ENCODE data around the gene AUNIP.

The AUNIP gene

DNA sequence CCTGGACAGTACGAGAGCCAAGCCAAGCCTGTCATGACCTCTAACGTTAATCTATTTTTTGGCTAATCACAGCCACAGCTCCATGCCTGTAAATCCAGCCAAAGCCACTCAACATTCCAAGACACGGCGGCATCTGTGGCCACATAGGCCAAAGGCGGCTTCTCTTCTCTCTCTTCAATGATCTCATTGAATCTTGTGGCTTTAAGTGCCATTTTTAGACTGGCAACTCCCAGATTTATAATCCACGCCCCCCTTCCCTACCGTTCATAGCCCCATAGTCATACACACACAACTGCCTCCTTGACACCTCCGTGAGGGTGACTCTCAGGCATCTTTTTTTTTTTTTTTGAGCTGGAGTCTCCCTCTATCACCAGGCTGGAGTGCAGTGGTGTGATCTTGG, 64.9 kb downstream of the AUNIP start:
- DNase-seq (ENCODE audit: low read depth) = no peak

DNA sequence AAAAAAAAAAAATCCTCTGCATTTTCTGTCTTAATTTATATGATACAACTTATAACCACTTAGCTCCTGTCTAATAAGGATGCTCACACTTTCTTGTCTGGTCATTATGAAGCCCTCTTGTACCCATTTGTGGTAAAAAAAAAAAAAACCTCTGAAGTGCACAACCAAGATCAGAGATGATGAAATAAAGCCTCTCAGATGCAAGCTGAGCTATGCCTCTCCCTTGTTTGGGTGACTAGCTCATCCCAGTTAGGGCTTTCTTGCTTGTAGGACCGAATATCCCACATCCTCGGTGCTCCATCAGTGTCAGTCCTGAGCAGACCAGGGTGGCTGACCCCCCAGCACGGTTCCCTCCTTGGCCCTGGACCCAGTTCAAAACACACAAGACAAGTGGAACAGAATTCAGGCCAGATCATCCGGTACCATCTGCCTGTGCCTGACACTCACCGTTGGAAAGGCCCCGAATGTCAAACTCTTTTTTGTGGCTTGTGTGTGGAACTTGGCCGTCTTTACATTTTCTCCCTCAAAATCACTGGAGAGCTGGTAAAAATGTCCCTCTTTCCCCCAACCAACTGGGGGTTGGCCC, 65.6 kb downstream of the AUNIP start:
- DNase-seq (ENCODE audit: low read depth) = no peak

DNA sequence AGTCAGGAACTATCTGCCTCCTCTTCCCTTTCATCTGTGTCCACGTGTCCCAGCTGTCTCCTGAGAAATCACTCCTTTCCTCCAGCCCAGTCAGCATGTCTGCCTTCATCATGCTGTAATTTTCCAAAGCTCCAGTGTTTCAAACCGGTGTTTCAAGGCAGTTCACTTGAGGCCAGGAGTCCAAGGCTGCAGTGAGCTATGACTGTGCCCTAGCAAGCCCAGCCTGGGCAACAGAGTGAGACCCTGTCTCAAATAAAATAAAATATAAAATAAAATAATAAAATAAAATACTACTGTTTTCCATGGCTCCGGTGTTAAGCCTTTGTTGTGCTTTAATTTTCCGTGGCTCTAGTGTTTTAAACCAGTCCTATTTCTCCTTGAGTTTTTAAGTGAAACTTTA, 67.1 kb downstream of the AUNIP start:
- no peak for DNase-seq (ENCODE audit: low read depth)

DNA sequence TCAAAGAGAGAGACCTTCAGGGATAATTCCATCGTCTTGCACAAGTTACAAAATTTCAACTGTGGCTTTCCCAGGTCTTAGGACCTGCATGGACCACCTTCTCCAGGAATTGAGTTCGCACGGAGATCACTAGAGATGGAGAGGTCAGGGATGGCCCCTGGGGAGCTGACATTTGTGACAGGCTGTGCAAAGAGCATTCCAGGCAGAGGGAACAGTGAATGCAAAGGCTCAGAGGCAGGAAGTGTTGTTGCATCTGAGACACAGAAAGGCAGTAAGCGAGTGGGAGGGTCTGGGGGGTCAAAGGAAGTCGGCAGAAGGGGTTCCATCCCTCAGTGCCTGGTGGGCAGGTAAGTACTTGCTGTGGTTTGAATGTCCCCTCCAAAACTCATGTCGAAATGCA, 68.8 kb downstream of the AUNIP start:
- DNase-seq (ENCODE audit: low read depth) = no peak

DNA sequence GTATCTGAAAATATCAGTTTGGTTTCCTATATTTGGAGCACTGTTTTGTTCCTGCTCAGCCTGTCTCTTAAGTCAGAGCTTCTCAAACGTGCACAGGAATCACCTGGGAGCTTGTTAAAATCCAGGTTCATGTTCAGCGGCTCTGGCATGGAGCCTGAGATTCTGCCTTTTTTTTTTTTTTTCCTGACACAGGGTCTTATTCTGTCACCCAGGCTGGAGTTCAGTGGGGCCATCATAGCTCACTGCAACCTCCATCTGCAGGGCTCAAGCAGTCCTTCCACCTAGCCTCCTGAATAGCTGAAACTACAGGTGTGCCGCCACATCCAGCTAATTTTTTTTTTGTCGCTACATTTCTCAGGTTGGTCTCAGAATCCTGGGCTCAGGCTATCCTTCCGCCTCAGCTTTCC, 71.5 kb downstream of the AUNIP start:
- no peak for DNase-seq (ENCODE audit: low read depth)

DNA sequence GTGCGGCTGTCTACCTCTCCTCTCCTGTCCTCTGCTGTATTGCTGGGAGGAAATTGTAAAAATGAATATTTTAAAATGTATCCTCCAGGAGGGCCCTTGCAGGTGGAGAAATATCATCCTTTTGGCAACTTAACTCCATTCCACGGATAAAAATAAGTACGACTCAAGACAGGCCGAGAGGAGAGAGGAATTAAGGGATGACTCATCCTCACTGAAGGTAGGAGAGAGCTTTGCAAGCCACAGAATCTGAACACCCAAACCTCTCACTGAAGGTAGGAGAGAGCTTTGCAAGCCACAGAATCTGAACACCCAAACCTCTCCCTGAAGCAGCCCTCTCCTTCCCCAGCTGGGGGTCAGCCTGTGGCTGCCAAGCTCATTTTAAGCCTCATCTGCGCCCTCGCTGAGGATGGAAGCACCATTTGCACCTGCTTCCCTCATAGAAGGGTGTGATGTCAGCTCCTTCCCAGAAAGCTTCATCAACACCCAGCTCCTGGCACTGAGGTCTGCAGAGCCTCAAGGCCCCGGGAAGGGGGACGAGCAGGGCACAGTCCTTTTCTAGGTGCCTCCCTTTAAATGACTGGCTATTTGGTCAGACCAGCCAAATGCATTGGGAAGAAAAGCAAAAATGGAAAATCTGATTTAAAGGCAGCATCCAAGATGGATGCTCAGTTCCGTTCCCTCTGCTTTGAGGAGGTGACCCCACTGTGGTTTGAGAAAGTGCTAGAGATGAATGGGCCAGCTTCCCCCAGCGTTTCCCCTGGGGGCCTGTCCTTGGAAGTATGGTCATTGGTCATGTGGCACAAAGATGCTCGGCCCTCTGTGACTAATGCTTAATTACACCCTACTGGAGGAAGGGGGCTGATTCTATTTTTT, 72.1 kb downstream of the AUNIP start:
- DNase-seq (ENCODE audit: low read depth) = no peak

DNA sequence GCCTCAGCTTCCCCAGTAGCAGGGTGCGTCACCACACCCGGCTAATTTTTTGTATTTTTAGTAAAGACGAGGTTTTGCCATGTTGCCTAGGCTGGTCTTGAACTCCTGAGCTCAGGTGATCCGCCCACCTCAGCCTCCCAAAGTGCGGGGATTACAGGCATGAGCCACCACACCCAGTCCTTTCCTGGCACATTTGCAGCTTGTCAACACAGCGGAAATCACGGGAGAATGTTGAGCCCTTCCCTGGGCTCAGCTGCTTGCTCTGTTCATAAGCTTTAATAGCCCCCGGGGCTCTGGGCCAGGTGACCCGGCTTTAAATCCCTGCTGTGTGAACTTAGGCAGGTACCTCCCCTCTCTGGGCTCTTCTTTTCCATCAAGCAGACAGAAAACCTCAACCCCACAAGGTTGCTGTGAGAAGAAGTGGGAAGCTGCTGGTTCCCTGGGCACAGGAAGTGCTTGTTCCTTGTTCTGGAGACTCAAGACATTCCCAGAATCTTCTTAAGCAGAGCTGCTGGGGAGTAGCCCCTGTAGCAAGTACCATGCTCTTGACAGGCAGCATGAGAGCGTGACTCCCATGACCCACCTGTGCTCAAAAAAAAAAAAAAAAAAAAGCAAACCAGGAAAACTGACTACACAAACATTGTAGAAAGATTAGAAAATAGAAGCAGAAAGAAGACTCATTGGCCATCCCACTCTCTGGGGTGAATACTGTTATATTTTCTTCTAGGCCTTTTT, 73.8 kb downstream of the AUNIP start:
- DNase-seq (ENCODE audit: low read depth) = no peak

DNA sequence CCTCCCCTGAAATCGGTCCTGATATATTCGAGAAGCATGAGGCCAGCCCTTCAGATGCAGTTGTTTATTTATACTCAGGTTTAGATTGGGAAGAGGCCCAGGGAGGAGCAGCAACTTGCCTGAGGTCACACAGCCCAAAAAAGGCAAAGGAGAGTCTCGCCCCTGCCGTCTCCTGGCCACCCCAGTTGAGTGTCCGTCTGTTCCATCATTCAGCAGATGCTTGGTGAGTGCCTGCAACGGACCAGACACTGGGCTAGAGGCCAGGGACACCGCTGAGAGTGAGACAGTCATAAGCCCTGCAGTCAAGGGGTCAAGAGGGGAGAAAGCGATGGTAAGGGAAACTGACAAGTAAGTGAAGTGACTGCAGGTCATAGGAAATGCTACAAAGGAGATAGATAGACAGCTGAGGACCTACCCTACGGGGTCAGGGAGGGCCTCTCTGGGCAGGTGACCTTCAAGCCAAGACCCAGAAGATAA, 74.6 kb downstream of the AUNIP start:
- no peak for DNase-seq (ENCODE audit: low read depth)
